ENCODE data around the gene DERA. TPM values are rescaled to one million over a fixed set of nuclear protein-coding genes. Genes with fewer than 3 reads are reported as not detected.
A peak's percentile ranks its signal among the peaks of the same experiment; 100 is the strongest.

The DERA gene
- total RNA-seq, 1 experiment from 2014 or later: 43.7 TPM

- H3K4me3 ChIP-seq (ENCODE audit: low read depth, low read length, poor library complexity, severe bottlenecking): no peak overlapping the region
- CTCF ChIA-PET: no interaction called here
Measured at GRCh38 chr12:16063726-16064125, 152.6 kb downstream of the DERA start.

GRCh38 chr12:16070113-16070512 lies 159.0 kb downstream of the DERA start:
- TF ChIP-seq EZH2 (IDR thresholded peaks at IDR 0.05; ENCODE audit: borderline replicate concordance, low read depth, low read length, poor library complexity, severe bottlenecking) (no peak), CTCF (conservative IDR thresholded peaks at IDR 0.05; ENCODE audit: low read depth, low read length) (no peak)

More at GRCh38 chr12:16063726-16064125, 152.6 kb downstream of the DERA start:
- H3K27me3 ChIP-seq (replicated peaks; ENCODE audit: insufficient read depth, low read depth, low read length, poor library complexity): no peaks in the 10 kb centered on the region
- H3K4me1 ChIP-seq (ENCODE audit: insufficient read depth, low read length, poor library complexity, severe bottlenecking): no peaks in the 10 kb centered on the region
- H3K36me3 ChIP-seq (ENCODE audit: insufficient read depth, low read length, poor library complexity, severe bottlenecking): no peaks in the 10 kb centered on the region
- no TSS peak for BruUV-seq (replicated peaks)
- POLR2A ChIA-PET (ENCODE audit: low non-redundant PET): no interaction called here
- DNase-seq (ENCODE audit: low spot score): no peak
- intact Hi-C loops (cut with micrococcal nuclease; ENCODE audit: unreplicated experiment): no loop called here
- no peak for TF ChIP-seq CTCF (conservative IDR thresholded peaks at IDR 0.05; ENCODE audit: low read depth, low read length)
- TF ChIP-seq EZH2 (IDR thresholded peaks at IDR 0.05; ENCODE audit: borderline replicate concordance, low read depth, low read length, poor library complexity, severe bottlenecking): no peak
- no peaks in the 10 kb centered on the region for H3K9me3 ChIP-seq (ENCODE audit: low read depth, low read length, poor library complexity, severe bottlenecking)
- no peak overlapping the region for H3K27ac ChIP-seq (ENCODE audit: low read depth, low read length, poor library complexity, severe bottlenecking)

GRCh38 chr12:16072678-16073077 lies 161.5 kb downstream of the DERA start:
- Histone ChIP-seq H3K9me3 (ENCODE audit: low read depth, low read length, poor library complexity, severe bottlenecking) (no peaks in the 10 kb centered on the region), H3K4me1 (ENCODE audit: insufficient read depth, low read length, poor library complexity, severe bottlenecking) (no peaks in the 10 kb centered on the region), H3K27ac (ENCODE audit: low read depth, low read length, poor library complexity, severe bottlenecking) (no peak overlapping the region), H3K4me3 (ENCODE audit: low read depth, low read length, poor library complexity, severe bottlenecking) (no peak overlapping the region), H3K36me3 (ENCODE audit: insufficient read depth, low read length, poor library complexity, severe bottlenecking) (no peaks in the 10 kb centered on the region), H3K27me3 (replicated peaks; ENCODE audit: insufficient read depth, low read depth, low read length, poor library complexity) (no peaks in the 10 kb centered on the region)
- TF ChIP-seq CTCF (conservative IDR thresholded peaks at IDR 0.05; ENCODE audit: low read depth, low read length) (no peak), EZH2 (IDR thresholded peaks at IDR 0.05; ENCODE audit: borderline replicate concordance, low read depth, low read length, poor library complexity, severe bottlenecking) (no peak)
- no TSS peak for BruUV-seq (replicated peaks)
- CTCF ChIA-PET: no interaction called here
- intact Hi-C loops (cut with micrococcal nuclease; ENCODE audit: unreplicated experiment): loop anchor here (10.0 kb wide), 2 partner anchors 372 to 1922 kb away; no protein-coding TSS in a partner anchor
- no peak for DNase-seq (ENCODE audit: low spot score)
- POLR2A ChIA-PET (ENCODE audit: low non-redundant PET): no interaction called here

More at GRCh38 chr12:16070113-16070512, 159.0 kb downstream of the DERA start:
- ChIA-PET CTCF (no interaction called here), POLR2A (ENCODE audit: low non-redundant PET) (no interaction called here)
- Histone ChIP-seq H3K9me3 (ENCODE audit: low read depth, low read length, poor library complexity, severe bottlenecking) (no peaks in the 10 kb centered on the region), H3K27me3 (replicated peaks; ENCODE audit: insufficient read depth, low read depth, low read length, poor library complexity) (no peaks in the 10 kb centered on the region), H3K4me1 (ENCODE audit: insufficient read depth, low read length, poor library complexity, severe bottlenecking) (no peaks in the 10 kb centered on the region), H3K4me3 (ENCODE audit: low read depth, low read length, poor library complexity, severe bottlenecking) (no peak overlapping the region), H3K36me3 (ENCODE audit: insufficient read depth, low read length, poor library complexity, severe bottlenecking) (no peaks in the 10 kb centered on the region), H3K27ac (ENCODE audit: low read depth, low read length, poor library complexity, severe bottlenecking) (no peak overlapping the region)
- DNase-seq (ENCODE audit: low spot score): peak; percentile 6
- intact Hi-C loops (cut with micrococcal nuclease; ENCODE audit: unreplicated experiment): loop anchor here (10.0 kb wide), 2 partner anchors 375 to 1925 kb away; no protein-coding TSS in a partner anchor
- no TSS peak for BruUV-seq (replicated peaks)

Measured in A673 (cell line).